HG02588 (cell line): ENCODE data around the gene DPYD.

Experiments used
- ATAC-seq: cut with Tn5 transposase; IDR thresholded peaks from one replicate; pipeline ENCODE4 v1.9.1; 2021; ENCODE audit warnings: mild to moderate bottlenecking, moderate library complexity; ENCODE audit not compliant: unreplicated experiment

Gene DPYD

GRCh38 chr1:97560714-97561113, 360.1 kb downstream of the DPYD start:
- no peak for ATAC-seq

GRCh38 chr1:97553971-97554370, 366.9 kb downstream of the DPYD start:
- no peak for ATAC-seq

GRCh38 chr1:97551113-97551512, 369.7 kb downstream of the DPYD start:
- ATAC-seq, result no peak

- no peak for ATAC-seq
Measured at GRCh38 chr1:97545446-97545845, 375.4 kb downstream of the DPYD start.

GRCh38 chr1:97540346-97540888, 380.4 kb downstream of the DPYD start:
- ATAC-seq, result no peak

- no peak for ATAC-seq
Measured at GRCh38 chr1:97538113-97538512, 382.7 kb downstream of the DPYD start.

GRCh38 chr1:97533358-97533757, 387.5 kb downstream of the DPYD start:
- ATAC-seq, result no peak

- ATAC-seq, result no peak
Measured at GRCh38 chr1:97529600-97529999, 391.2 kb downstream of the DPYD start.

GRCh38 chr1:97524211-97524610, 396.6 kb downstream of the DPYD start:
- no peak for ATAC-seq

- no peak for ATAC-seq
Measured at GRCh38 chr1:97516588-97516987, 404.2 kb downstream of the DPYD start.

GRCh38 chr1:97508653-97509218, 412.1 kb downstream of the DPYD start:
- ATAC-seq, result no peak

GRCh38 chr1:97507863-97508262, 413.0 kb downstream of the DPYD start:
- ATAC-seq, result no peak

- no peak for ATAC-seq
Measured at GRCh38 chr1:97506368-97506767, 414.5 kb downstream of the DPYD start.

- ATAC-seq, result peak; percentile 98
Measured at GRCh38 chr1:97505816-97506215, 415.0 kb downstream of the DPYD start.

GRCh38 chr1:97505289-97505688, 415.5 kb downstream of the DPYD start:
- peak; percentile 15 for ATAC-seq

GRCh38 chr1:97502360-97502759, 418.5 kb downstream of the DPYD start:
- ATAC-seq, result no peak

GRCh38 chr1:97501628-97502027, 419.2 kb downstream of the DPYD start:
- no peak for ATAC-seq

- ATAC-seq, result no peak
Measured at GRCh38 chr1:97500760-97501159, 420.1 kb downstream of the DPYD start.

GRCh38 chr1:97499667-97500066, 421.2 kb downstream of the DPYD start:
- ATAC-seq, result no peak

- no peak for ATAC-seq
Measured at GRCh38 chr1:97489834-97490233, 431.0 kb downstream of the DPYD start.

GRCh38 chr1:97488530-97488929, 432.3 kb downstream of the DPYD start:
- no peak for ATAC-seq

GRCh38 chr1:97482022-97482421, 438.8 kb downstream of the DPYD start:
- no peak for ATAC-seq

GRCh38 chr1:97467445-97467844, 453.4 kb downstream of the DPYD start:
- ATAC-seq, result no peak
